Measurements from ENCODE around the gene SHB.
A peak's percentile ranks its signal among the peaks of the same experiment; 100 is the strongest.

The SHB gene

GRCh38 chr9:37926737-37927118 is 142.3 kb downstream of the SHB start:
- DNase-seq: no peak

DNA sequence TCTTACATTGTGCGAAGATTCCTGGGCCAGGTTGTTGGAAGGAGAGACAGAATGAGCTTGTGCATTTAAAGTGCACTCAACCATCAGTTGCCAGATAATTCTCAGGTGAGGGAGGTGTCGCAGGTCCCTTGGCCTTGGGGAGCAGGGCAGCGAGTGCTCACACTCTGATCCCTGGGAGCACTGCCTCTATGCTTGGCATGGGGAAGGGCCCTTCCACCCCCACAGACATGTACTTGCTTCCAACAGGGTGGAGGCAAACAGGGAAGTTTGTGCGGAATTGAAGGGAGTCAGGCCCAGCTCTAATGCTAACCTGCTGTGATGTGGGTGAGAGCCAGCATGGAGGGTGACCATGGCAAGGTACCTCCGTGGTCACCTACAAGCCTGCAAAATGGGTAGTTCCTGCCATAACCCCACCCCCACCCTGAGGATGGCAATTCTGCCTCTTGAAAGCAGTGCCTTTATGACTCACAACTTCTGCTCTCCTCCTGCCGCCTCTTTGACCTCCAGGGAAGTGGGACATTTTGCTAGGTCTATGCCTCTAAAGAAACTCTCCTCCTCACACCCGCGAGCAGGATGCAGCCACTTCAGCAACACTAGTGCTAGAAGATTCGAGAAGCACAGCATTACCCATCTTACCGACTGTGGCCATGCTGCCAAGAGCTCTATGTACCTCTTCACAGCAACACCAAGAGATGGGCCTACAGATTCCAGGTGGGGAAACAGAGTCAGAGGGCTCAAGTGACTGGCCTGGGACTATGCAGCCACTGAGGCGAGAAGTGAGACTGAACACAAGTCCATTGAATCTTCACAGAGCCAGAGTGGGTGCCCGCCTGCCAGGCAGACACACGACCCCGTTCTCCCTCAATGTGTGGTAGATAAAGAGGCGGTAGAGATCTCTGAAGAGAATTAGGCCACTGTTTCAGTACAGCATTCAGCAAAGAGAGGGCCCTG is 143.0 kb downstream of the SHB start:
- peak in 1 of 5 experiments; percentile 17 for DNase-seq

DNA sequence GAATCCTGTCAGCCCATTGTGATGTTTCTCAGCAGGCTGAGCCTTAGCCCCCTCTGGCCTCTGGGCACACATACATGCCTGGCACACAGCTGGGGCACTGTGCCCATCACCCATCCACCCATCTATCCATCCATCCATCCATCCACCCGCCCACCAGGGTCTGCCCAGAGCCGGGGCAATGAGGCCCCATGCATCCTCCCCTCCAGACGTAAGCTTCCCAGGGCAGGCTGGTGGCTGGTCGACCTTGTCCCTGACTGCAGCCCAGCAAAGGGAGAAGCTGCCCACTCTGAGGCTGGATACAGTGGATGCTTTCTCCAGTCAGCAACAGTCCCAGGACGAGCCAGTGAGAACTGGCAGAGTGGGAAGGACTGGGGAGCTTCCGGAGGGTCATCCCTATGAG is 144.0 kb downstream of the SHB start:
- DNase-seq: no peak

DNA sequence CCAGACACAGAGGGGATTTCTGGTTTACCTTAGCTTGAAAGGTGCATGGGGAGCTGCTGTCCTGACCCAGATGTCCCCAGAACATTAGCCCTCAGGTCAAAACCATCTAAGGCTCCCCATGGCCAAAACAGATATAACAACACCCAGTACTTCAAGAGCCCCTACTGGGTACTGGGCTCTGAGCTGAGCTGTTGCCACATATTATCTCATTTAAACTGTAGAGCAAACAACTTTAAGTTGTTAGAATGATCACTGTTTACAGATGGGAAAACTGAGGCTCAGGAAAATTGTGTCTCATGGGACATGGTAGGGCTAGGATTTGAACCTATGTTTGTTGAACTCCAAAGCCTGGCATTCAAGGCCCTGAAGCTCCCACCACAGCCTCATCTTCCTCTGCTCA is 144.5 kb downstream of the SHB start:
- DNase-seq: no peak

GRCh38 chr9:37923796-37924427 is 145.1 kb downstream of the SHB start:
- no peak for DNase-seq

DNA sequence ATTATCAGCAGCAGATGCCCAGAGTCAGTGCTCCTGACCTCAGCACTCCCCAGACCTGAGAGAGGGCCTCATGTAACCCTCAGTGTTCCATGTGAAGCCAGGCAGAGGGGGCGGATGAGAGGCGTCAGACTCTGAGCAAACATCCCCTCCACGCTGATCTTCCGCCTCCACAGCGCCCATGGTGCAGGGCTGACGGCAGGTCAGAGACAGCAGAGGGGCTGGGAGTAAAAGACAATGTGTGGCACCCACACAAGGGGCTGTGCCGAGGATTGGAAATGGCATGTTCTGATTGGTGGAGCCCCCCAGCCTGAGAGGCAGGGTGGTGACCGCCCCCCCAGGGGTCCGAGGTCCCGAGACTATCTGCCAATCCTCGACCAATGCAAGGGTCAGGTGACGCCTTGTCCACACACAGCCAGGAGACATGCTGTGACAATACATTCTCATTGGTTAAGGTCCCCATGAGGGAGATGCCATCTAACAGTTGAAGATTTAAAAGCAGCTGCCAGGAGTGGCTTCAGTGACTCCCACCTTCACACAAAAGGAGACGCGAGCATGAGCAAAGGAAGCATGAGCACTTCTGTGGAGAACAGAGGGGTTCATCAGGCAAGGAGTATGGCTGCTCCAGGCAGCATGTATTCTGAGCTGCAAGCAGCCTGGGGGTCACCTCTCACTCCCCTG is 145.8 kb downstream of the SHB start:
- no peak for DNase-seq

DNA sequence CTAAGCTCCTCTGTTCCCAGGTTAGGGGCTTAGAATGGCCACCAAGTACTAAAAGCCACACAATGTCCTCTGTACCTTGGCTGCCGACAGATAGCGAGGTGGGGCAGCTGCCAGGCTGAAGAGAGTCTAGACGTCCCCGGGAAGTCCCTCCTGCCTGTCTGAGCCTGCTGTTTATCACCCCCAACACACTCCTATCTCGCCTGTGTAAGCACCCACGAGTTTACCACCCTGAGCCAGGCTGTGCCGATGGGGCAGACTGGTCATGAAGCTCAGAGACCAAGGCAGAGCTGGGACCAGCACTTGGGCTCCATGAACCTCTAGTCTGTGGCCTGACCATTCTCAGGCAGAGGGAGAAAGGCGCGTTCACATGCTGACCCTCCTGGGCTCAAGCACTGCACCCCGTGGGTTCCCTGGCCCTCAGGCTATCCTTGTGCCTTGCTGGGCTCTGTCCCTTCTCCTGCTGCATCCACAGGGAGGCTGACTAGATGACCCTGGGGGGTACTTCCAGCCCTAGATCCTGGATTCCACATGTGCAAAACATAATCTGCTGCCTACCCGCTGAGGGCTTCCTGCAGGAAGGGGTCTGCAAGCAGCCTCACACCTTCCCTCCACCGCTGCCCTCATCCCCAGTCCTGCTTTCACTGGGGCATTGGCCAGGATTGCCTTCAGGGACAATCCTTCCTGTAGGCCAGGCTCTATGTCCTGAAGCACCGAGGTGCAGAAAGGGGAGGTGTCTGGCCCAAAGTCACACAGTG is 146.5 kb downstream of the SHB start:
- DNase-seq: no peak

DNA sequence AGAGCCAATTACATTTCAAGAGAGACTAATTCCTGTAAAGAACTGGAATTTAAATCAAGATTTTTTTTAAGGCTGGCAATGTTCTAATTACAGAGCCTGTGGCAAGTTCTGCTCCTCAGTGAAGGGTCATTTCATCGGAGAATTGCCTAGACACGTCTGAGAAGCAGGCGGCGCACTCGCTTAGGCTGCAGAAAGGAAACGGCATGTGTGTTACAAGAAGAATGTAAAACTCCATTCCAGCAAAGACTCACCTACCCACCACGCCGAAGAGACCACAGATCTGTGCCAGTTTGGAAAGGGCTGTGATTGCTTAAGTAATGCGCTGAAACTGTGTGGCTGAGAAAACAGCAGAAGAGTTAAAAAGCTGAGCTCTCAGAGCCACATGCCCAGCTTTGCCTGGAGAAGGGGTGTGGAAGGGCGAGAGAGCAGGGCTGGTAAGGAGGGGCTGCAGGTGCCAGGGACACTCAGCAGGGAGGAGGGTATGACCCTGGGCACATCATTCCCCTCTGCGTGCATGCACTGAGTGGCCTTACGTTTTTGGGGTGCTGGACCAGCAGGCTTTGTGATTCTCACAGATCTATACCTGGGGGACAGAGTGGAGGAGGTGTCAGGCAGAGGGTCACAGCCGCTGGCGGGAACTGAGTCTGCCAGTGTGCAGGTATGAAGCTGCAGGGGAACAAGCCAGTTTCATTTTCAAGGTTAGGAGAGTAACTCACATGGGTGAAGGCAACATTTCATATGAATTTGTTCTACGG is 147.3 kb downstream of the SHB start:
- no peak for DNase-seq

DNA sequence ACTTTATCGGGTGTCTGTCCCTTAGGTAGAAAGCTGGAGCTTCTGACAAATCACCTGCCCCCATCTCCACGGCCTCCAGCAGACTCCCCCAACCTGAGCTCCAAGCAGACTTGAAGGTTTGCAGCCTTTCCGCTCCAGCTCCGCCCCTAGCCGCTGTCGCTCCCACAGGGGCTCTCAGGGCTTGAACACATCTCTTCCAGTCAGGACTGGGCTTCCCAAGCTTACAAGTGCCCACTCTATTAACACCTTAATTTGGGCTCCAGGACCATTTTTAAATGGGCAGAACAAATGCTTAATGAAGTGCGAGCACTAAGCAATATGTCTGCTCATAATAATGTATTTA is 147.9 kb downstream of the SHB start:
- DNase-seq: no peak

DNA sequence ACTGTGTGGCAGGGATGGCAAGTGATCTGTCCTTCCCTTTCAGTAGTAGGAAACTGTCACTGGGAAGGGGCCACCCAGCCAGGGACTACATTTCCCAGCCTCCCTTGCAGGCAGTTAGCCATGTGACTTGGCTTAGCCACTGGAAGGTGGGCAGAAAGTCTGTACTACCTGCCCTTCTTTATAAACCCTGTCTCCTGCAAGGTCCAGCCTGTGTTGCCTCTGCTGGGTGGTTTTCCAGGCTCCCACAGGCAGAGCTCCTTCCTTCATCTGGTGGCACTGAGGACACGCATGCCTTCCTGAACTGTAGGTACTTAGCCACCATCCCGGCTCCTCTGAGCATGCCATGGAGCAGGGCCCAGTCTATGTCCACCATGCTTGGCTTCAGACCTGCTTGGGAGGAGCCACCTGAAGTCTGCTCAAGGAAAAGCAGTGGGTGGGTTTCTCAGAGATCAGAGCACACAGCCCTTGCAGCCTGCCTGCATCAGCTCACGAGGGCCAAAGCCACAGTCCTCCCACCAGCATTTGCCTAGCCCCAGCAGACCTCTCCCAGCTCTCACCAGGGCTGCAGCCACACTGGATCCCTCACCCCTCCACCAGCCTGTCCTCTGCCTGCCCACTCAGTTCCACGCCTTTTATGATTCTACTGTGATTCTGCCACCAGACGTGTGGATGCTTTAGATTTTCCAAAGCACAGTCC is 148.4 kb downstream of the SHB start:
- DNase-seq: peak in 1 of 5 experiments; percentile 19

- no peak for DNase-seq
Measured at GRCh38 chr9:37919956-37920335, 149.1 kb downstream of the SHB start.

- DNase-seq: no peak
Measured at GRCh38 chr9:37919246-37919955, 149.6 kb downstream of the SHB start.

- DNase-seq: no peak
Measured at GRCh38 chr9:37918665-37919170, 150.3 kb downstream of the SHB start.

DNA sequence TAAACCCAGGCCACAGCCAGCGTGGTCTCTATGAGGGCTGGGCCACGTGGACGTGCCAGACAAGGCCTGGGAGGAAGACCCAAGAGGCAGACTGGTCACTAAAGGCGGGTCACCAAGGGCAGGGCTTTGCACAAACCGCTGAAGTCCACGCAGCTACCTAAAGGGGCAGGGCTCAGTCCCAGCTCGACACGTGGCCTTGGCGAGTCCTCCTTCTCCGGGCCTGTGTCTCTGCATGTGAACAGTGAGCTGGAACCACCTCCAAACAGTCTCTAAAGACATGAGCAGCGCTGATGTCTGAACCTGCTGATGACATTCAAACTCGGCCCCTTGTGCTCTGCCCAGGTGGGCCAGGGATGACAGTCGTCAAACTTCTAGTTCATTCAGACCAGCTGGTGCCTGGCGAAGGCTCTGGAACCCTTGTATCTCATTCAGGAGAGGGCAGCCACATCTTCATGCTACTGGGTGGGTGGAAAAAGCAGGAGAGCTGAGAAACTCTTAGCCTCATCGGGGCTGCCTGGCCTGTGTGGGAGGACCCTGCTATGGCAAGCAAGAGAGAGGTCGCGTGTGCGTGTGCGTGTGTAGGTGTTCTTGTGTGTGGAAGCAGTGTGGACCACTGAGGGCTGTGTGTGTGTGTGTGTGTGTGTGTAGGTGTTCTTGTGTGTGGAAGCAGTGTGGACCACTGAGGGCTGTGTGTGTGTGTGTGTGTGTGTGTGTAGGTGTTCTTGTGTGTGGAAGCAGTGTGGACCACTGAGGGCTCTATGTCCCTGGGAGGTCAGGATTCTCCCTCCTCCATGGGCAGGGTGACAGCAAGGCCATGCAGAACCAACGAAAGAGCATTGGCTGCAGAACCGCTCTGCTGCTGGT is 151.0 kb downstream of the SHB start:
- no peak for DNase-seq

GRCh38 chr9:37917313-37917731 is 151.7 kb downstream of the SHB start:
- DNase-seq: no peak

DNA sequence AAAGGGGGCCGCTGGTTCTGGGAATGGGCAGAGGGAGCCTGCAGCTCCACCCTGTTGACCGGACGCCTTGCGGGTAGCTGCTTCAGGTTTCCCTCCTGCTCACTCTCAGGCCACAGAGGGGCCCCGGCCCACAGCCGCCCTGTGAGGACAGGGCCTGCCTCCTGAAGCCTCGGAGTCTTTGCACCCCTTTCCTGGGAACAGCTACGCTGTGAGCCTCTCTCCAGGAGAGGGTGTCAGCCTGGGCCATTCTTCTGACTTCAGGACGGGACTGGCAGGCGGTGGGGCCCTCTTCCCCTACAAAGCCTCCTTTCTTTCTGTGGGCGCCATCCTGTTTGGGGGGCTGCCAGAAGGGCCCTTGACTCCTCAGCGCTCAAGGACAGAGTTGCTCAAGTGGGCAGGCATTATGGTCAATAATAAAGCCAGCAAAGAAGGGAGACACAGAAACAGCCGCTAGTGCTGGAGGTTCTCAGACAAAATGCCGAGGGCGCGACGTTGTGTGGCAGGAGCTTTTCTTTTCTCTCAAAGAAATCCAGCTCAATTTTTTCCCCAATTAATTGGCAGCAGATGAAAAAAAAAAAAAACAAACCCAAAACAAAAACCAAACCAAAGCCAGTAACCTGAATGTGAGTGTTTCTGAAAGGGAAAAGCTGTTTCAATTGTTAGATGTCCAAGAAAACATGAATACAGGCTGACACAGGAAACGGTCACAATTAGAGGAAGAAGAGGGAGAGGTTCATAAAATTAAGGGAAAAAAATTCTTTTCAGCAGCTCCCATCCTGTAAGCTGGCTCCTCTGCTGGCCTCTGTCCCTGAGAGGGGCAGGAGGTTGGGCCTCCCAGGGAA is 152.3 kb downstream of the SHB start:
- no peak for DNase-seq

DNA sequence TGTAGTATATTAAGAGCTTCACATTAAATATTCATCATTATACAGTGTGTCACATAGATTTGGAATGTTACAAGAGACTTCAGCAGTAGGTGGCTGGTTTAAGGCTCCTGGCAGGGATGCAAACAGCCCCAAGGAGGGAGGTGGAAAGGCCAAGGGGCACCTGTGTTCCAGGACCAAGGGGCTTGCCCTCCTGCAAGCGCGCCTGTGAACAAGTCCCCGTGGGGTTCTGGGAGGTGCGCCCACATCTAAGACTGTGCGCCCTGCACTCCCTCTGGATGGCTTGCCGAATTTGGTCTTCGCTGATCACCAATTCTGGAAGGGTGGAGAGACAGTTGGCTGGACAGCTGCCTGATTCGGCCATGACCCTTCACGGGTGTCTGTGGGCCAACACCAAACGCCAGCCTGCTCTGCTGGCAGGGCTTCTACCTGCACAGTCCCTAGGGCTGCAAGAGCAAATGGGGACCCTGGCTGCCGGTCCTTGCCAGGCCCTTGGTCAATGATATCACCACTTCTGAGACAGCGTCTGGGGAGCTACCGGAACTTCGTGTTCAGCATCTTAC is 153.0 kb downstream of the SHB start:
- no peak for DNase-seq

DNA sequence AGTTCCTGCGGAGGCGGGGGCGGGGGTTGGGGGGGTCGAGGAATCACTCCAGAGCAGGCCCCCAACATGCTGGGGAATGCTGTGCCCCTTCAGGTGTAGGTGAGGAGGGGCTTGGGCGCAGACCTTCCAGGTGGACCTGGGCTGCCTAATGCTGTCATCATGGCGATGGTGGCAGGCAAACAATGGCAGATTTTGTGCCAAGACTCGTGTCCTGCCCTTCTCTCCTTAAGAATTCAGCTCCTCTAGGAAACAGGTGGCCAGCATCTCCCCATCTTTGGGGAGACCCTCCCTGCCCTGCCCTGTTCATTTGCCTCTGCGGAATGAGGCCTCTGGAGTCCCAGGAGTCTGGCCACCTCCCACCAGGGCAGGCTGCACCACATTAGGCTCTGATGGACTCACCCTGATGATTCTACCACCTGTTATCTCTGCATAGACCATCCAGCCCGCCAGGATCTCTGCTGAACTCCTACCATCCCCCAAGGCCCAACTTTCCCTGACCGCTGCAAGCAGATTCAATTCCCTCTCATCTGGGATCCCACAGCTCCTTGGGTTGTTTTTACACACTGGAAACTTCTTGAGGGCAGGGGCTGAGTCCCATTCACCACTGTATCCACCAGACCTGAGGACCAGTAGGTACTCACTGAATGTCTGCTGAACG is 154.2 kb downstream of the SHB start:
- no peak for DNase-seq
